Inflammatory macrophage treated with lipopolysaccharide for 1 hour (primary cell): ENCODE measurements around the gene TLE5.
"Not testable (repeated sequence)": the region's sequence is repeated elsewhere in the genome, so short reads cannot be mapped to it uniquely, and the experiment has no call there.

Source experiments
- DNase-seq, 2 donors: peaks; one replicate each; pipeline ENCODE4 v3.0.0-alpha.2; 2020 to 2022

The TLE5 gene

DNA sequence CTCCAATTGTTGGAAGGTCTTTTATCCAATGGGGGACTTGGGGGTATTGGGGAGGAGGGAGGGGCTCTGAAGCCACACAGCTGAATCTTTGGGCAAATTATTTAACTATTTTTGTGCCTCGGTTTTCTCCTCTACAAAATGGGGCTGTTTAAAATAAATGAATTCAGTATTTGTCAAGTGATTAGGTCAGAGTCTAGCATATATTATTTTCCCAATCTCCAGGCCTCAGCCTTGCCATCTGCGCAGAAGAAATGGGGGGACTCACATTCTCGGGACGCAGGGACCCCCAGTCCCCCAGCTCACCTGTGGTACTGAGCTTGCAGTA, 1.5 kb downstream of the TLE5 start:
- no peak for DNase-seq

DNA sequence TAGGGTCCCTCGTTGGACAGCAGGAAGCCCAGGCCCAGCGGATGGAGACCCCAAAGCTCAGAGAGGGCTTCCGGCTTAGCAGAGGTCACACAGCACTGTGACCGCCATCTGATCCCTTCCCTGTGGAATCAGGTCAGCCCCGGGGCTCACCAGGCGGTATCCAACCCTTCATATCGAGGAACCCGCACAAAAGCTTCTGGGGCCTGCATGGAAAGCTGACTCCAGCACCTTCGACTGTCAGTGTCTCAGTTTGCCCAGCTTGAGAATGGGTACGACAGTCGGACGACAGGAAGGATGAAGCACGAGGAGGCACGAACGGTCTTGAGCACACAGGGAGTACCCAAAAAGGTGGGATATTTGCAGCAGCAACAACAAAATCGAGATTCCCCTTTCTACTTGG, 2.6 kb downstream of the TLE5 start:
- no peak for DNase-seq

DNA sequence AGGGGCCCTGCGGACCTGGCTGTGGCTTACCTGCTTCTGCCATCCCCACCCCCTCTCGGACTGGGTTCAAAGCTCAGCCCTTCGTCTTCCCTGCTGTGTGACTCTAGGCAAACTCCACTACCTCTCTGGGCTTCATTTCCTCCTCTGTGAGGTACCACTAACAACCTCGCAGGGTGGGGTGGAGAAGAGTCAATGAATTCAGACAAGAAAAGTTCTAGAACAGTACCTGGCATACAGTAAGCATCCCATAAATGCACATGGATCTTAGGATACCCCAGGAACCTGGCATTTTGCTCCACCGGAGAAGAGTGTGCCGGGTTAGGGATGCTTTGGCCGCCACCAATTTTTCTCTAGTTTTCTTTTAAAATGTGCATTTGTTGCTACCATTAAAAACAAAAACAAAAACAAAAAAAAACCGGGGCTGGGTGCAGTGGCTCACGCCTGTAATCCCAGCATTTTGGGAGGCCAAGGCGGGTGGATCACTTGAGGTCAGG, 3.4 kb downstream of the TLE5 start:
- DNase-seq, result no peak

DNA sequence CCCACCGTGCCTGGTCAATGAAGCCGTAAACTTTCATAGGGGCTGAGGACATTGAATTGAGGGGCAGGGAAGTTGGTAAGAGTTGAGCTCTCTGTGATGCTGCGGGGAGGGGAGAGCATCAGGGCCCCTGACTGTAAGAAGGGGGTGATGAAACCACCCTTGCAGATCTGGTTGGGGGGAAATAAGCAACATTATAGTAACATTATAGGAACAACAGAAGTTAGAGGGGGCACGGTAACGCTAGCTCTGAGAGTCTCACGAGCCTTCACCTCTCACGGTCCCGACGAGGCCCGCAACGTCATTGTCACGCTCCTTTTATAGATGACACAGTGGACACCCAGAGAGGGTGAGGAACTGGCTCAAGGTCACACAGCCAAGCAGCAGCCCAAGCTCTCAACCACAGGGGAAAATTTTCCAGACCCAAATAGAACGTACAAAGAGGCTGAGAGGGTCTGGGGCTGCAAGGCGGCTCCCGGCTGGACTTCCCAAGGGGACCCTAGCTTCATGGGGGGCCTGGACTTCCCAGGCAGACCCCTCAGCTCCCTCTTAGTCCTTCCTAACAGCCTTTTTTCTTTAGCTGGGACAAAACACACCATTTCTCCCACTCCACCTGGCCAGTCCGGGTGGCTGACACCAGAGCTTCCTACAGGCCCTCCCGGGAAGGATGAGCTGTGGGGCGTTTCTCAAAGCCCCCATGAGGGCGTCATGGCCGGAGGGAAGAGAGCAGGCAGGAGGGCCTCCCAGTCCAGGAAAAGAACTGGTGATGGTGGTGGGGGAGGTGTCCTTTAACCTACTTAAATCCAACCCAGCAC, 4.1 kb downstream of the TLE5 start:
- no peak for DNase-seq

DNA sequence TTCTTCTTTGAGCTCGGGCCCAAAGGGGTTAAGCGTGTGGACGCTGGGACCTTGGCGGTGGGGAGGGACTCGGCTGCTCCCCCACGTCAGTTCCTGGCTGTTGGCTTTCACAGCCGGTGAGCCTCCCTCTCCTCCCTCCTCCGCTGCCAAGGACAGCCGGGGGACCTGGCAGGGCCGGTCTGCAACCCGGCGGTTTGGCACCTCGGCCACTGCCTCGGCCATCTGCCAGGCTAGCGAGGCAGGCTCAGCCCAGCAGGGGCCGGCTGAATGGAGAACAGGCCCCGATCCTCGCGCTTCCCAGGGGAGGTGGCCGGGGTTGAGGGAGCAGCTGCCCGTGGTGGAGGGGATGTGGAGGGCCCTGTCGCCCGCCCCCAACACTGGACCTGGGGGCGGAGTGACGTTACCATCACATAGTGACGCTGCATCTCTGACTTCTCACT, 5.0 kb downstream of the TLE5 start:
- DNase-seq, result no peak

DNA sequence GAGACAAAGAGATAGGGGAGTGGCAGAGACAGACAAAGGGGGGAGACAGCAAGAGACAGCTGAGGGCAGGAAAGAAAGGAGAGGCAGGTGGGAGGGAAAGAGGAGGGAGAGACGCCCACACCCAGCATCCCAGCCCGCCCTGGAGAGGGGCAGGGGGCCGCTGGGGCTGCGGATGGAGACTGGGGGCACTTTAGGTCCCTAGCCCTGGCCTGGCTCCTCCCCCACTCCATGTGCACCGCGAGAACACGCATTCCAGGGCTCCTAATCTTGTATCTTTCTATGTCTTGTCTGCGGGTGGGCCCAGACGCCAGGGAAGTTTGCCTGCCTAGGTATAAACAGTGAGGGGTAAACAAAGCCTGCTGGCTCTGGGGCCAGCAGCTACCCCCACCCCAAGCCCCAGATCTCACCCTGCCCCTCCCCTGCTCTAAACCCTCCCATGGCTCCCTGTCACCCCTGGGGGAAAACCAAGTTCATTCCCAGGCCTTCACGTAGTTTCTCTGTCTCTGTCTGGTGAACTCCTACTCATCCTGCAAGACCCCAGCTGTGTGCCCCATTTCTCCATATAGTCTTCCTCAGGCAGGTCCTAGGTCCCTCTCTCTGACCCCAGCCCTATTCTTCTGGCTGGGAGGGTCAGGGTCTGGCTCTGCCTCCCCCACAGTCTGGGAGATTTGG, 5.7 kb downstream of the TLE5 start:
- no peak for DNase-seq

DNA sequence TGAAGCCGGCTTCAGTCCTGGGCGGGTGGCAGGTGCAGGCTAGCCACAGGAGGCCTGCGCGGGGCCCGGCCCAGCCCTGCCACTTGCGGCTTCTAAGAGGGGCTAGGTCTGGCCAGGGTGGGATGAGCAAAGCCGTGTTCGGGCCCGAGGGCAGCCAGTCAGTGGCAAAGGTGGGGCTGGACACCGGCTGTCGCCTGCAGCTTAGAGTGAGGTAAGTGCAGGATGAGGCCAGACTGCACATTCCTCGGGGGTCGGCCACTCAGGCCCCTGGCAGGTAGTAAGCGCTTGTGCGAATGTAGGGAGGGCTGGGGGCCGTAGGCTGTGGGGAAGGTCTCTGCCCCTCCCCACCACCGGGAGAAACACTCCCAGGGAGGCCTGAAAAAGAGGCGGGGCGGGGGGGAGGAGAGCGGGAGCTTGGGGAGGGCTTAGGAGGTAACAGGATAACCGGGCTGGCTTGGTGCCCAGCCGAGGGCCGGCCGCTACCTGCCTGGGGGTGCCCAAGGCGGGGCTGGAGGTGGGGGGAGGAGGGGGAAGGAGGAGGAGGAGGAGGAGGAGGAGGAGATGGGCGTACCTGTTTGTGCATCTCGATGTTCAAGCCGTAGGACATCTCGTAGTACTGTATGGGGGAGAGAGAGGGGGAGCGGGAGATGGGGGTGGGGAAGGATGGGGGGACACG, 6.4 kb downstream of the TLE5 start:
- DNase-seq, result no peak

DNA sequence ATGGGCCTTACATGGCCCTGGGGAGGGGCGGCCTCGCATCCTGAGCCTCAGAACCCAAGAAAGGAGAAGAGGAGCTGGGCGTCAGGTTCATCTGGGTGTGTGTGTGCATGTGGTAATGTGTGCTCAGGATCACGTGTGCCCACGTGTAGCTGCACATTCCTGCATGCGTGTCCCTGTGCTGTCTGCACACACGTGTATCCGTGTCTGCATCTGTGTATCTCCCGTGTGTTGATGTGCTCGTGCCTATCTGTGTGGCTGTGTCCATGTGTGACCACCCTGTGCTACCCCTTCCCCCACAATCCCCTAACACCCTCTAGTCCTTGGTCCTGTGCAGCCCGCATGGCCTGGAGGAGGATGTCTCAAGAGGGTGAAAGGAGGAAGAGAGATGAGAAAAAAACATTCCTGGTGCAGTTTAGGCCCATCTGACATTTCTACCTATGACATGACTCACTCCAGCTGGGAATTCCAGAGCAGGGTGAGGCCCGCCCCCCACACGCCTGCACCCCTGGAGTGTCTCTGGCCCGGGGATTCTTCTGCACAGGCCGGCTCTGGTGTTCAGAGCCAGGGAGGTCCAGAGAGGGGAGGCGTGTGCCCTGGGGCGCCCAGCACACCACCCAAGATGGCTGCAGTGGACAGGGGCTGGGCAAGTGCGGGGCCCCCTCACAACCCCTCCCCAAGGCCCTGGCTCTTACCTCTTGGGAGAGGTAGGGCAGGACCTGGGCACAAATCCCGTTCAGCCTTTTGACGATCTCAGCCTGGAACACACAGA, 7.1 kb downstream of the TLE5 start:
- DNase-seq, result no peak

DNA sequence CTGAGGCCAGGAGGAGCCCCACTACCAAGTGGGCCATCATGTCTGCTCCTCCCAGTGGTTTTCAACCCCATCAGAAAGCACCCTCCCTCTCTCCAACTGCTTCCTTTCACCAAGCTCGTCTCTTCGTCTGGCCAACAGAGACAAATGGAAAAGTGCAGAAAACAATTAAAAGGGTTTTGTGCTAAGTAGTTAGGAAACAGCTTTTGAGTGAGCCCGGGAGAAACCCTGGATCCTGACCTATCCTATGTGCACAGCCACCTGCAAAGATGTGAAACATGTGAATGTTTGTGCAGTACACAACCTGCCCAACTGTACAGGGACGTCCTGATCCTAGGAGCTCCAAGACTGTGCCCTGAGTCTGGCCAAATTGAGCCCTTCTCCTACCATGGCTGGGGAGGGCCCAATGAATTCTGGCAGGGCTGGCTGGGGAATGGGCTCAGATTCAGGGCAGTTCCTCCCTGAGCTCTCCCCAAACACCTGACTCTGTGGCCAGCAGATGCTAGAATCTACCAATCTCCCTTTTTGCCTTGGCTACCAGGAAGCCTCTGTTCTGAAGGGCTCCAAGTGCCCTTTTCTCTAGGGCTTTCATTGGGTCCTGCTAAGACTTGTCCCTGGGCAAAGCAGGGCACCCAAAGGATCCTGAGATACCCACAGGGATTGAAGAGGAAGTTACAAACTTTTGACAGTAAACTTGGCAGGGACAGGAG, 7.9 kb downstream of the TLE5 start:
- DNase-seq, result no peak

DNA sequence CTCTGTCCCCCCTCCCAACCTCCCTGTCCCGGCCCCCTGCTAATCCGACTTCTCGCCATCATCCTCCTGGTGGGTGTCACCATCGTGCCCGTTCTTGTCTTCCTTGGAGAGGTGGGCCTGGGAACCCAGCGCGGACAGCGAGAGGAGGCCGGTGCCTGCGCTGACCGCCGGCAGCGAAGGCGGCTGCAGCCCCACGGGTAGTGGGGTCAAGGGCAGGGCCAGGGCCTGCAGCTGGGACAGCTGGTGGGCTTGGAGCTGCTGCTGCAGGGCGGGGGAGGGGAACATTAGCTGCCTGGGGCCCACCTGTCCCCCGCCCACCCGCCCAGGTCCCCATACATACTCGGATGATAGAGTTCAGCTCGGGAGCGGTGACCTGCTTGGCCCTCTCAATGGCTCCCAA, 8.5 kb downstream of the TLE5 start:
- DNase-seq, result no peak

DNA sequence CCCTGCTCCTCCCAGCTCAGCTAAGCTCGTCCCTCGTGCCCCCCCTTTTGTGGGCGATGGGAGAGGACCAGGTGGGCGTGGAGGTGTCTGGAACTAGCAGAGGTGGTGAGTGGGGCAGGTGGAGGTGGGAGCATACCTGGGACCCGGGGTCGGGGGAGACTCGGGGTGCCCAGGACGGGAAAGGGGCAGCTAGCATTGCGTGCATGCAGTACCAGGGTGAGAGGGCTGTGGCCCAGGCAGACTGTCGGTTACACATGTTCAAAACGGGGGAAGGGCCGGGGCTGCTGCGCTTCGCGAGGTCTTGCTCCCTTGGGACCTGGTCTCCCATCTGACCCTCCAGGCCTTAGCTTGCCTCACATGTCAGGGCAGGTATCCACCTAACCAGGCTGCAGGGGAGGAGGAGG, 9.1 kb downstream of the TLE5 start:
- DNase-seq, result no peak

DNA sequence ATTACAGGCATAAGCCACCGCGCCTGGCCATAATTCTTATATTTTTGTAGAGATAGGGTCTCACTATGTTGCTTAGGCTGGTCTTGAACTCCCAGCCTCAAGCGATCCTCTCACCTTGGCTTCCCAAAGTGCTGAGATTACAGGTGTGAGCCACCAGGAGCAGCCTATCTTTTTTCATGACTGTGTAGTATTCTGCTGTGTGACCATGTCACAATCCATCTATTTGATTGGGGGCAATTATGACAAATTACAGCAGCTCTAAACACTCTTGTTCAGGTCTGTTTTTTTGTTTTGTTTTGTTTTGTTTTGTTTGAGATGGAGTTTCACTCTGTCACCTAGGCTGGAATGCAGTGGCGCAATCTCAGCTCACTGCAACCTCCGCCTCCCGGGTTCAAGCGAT, 12.3 kb downstream of the TLE5 start:
- not testable (repeated sequence) for DNase-seq

DNA sequence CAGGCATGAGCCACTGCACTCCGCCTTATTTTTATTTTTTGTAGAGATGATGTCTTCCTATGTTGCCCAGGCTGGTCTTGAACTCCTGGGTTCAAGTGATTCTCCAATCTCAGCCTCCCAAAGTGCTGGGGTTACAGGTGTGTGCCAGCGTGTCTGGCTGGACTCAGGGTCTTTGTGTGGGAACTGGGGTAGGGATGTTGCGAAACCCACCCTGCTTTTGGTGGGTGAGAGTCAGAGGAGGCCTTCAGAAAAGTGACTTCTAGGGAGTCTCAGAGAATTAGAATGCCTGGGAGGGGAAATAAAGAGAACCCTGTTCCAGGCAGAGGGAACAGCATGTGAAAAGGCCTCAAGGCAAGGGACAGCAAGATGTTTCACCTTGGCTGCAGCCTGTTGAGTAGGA, 13.2 kb downstream of the TLE5 start:
- no peak for DNase-seq

DNA sequence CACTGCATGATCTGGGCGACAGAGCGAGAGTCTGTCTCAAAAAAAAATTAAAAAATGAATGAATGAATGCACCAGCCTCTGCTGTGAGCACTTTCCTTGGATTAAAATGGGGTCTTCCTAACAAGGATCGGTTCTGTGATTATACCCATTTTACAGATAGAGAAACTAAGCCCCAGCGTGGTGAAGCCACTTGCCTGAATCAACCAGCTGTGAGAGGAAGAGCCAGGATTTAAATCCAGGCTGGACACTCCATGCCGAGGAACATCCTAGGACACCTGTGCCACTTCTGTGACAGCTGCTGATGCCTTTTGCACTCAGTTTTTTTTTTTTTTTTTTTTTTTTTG, 14.1 kb downstream of the TLE5 start:
- DNase-seq, result no peak

DNA sequence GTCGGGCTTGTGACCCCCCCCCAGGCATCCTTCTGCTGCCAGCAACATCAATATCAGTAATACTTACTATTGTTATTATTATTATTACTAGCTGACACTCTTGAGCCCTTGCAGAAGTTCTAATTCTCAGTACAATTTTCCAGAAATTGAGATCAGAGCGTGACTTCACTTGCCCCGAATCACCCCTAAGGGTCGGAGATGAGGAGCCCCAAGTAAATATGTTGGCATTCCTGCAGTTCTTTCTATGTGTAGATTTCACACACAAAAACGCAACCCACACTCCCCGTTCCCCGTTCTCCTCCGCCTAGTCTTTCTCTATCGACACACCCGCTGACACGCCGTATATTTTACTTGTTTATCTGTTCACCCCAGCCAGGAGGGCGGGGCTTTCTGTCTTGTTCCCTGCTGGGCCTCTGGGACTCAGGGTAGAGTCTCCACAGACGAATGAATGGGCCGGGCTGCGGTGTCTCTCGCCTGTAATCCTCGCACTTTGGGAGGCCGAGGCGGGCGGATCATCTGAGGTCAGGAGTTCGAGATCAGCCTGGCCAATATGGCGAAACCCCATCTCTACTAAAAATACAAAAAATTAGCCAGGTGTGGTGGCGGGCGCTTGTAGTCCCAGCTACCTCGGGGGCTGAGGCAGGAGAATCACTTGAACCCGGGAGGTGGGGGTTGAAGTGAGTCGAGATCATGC, 14.7 kb downstream of the TLE5 start:
- DNase-seq, result peak; percentile 51 to 56

DNA sequence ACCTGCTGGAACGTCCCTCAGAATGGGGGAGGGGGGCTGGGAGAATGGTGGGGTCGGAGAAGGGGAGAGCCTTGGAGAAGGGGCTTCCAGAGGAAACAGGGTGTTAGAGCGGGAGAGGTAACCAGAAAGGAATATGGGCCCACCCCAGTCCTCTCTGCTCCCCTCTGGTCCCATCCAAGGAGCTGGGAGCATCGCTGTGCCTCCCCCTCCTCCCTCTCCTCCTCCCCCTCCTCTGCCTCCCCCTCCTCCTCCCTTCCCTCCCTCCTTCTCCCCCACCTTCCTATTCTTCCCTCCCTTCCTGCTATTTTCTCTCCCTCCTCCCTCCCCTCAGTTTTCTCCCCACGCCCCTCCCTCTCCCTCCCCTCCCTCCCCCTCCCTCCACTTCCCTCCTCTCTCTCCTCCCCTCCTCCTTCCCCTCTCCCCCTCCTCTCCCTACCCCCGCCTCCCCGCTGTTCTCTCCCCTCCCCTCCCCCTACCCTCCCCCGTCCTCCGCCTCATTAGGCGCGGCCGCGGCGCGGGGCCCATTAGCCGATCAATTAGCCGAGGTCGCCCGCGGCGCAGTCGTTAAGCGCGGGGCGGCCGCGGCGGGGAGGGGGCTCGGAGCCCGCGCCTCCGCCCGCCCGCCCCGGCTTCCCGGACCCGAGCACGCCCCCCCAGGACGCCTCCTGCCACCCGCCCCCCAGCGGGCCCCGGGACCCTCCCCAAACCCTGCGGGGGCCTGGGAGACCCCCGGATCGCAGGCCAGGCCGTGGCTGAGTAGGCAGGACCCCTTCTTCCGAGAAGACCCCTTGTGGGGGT, 15.4 kb downstream of the TLE5 start:
- DNase-seq, result no peak

DNA sequence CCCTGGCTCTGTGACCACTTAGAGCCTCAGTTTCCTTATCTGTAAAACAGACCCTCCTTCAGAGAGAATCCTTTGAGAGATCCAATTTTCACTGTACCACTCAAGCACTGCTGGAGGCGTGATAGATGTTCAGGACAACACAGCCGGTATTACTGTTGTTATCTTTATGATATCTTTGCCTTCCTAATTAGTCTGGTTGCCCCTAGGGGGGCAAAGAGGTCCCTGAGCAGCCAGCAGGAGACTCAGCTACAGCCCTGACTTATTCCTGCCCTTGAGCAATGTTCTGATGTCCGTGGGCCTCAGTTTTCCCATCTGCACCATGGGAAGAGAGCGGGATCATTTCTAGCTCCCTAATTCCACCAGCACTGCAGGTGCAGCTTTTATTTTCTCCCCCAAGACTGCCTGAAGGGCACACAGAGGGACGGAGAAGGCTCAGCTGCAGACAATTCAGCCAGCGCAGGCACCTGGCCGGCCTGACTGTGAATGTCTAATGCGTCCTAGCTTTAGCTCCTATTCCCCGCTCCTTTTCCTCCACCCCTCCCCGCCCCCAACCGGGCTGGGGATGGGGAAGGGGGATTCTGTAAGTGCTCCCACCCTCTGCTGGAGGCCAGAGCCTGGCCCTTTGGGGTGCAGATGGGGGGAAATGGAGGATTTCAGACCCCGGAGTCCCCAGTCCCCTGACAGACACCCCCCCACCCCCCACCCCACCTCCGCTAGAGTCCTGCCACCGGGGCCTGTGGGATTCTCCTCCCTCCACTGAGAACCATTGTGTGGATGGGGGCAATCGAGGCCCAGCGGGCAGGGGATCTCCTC, 16.2 kb downstream of the TLE5 start:
- no peak for DNase-seq

DNA sequence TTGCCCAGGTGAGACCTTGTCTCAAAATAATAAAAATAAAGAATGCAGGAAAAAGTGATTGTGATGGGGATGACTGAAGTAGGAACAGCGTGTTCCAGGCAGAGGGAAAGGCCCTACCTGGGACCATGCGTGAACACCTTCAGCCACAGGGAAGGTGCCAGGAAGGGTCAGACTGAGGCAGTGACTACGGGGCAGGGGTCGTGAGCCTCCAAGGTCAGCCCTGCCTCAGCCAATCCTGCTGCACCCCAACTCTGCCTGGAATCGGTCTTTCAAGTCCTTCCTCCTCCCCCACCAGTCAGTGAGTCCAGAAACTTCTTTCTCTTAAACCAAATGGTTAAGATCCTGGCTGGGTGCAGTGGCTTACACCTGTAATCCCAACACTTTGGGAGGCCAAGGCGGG, 17.1 kb downstream of the TLE5 start:
- DNase-seq, result no peak

DNA sequence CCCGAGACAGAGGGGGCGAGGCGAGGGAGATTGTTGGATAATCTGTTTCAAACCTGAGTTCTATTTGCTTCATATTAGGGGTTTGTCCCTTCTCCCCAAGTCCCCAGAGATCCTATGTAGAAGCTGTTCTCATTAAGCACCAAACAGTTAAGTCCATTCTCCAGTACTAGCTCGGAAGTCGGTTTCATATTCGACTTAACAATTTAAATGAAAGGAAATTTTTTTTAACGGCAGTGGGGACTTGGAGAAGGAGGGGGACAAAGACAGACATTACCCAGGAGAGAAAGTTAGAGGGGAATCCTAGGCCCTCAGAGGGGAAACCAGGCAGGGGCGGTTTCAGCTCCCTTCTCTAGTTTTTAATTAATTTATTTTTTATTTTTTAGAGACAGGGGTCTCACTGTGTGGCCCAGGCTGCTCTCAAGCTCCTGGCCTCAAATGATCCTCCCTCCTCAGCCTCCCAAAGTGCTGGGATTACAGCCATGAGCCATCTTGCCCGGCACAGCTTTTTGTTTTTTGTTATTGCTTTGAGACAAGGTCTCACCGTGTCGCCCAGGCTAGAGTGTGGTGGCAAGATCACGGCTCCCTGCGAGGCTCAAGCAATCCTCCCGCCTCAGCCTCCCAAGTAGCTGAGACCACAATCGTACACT, 19.6 kb downstream of the TLE5 start:
- no peak for DNase-seq
